ENCODE data around the gene ROGDI.

Gene ROGDI

DNA sequence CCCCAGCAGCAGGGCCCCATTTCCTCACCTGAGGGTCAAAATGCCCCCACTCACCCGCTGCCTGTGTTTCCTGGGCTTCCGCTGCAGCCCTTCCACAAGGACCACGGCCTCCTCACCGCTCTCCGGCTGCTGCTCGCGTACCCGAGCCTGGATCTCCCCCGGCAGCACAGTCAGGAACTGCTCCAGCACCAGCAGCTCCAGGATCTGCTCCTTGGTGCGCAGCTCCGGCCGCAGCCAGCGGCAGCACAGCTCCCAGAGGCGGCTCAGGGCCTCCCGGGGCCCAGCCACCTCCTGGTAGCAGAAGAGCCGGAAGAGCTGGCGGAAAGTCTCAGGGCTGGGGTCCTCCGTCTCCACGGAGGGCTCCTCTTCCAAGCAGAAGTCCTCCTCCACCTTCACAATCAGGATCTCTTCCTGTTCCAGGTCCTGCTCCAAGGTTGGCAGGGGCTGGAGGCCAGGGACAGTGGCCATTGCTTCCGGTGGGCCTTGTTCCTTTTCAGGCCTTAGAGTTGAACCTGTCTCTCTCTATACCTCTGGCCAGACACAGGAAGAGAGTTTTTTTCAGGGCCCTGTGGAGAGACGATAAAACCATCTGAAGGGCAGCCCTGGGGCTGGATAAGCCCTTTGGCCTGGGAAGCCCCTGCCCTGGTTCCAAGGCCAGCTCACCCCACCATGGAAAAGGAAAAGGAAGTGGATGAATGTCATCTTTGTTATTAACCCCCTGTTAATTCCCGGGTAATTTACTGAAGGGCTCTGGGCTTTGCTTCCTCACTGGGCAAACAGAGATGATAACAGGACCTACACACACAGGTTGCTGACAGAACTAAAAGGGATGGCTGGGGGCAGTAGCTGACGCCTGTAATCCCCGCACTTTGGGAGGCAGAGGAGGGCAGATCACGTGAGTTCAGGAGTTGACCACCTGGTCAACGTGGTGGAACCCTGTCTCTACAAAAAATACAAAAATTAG is 36.6 kb downstream of the ROGDI start:
- no peak for DNase-seq

DNA sequence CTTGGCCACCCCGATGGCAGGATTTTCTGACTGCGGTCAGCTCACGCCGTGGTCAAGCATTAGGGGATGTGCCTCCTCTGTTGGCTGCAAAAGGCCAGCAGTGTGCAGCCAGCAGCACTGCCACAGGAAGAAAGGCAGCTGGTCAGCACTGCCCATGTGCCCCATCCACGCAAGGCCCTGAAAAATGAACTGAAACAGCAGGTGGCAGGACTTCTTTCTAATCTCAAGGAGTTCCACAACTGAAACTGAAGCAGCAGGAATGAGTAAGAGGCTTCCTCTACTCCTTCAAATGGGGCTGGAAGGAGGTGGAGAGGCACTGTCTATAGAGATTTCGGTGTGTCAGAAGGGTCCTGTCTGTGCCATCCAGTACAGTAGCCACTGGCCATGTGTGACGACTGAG is 38.6 kb downstream of the ROGDI start:
- no peak for DNase-seq

DNA sequence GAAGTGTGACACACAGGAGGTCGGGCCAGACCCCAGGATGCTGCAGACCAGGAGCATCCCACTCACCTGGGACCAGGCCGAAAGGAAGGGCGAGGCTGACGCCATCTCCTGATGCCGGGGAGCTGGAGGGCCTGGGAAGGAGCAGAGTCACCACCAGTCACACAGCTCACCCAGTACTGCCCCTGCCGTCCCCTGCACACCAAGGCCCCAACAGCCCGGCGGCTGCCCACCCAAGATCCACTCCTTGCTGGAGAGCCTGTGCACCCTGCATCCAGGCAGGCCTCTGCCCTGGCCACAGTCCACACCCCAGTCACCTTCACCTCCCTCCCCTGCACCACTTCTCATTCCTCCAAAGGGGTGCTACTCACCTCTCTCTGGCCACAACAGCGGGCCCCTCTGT is 40.2 kb downstream of the ROGDI start:
- DNase-seq = no peak

DNA sequence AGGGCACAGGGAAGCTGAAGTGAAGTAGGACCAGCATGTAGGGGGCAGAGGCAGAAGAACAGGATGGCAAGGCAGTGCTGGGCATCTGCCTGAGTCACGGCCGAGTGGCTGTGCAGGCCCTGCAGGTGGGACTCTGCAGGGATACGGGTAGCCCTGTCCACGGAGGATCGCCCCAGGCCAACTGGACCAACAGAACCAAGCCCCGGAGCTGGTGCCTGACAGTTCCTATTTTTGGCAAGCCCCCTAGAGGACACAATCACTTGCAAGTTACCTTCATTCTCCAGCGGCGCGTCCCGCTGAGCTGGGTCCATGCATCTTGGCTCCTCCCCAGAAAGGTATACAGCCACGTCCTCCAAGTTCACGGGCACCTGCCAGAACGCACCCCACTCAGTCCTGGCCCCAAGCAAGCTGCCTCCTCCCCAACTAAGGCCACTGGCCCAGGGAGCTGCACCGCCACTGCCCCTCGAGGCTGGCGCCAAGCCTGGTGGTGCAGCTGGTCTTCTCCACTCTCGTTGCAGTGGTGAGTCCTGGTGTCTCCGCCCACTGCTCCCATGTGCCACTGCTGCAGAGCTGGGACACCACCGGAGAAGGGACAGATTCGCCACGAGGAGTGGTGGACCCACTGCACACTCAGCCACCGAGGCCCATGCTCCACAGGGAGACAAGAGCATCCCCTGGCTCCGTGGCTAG is 42.1 kb downstream of the ROGDI start:
- no peak for DNase-seq

DNA sequence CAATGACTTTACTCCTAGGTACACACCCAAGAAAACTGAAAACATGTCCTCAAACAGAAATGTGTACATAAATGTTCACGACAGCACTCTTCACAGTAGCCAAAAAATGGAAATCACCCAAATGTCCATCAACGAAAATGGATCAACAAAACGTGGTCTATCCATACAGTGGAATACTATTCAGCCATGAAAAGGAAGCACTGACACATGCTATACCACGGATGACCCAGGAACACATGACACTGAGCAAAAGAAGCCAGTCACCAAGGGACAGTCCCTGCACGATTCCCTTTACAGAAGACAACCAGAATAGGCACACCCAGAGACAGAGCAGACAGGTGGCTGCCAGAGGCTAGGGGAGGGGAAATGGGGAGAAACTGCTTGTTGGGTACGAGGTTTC is 46.7 kb downstream of the ROGDI start:
- no peak for DNase-seq

DNA sequence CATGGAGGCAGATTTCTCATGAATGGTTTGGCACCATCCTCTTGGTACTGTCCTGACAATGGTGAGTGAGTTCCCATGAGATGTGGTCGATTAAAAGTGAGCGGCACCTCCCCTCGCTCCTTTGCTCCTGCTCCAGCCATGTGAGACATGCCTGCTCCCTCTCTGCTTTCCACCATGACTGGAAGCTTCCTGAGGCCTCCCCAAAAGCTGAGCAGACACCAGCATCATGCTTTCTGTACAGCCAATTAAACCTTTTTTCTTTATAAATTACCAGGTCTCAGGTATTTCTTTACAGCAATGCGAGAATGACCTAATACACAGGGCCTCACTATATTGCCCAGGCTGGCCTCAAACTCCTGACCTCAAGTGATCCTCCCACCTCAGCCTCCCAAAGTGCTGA is 47.6 kb downstream of the ROGDI start:
- DNase-seq = no peak

DNA sequence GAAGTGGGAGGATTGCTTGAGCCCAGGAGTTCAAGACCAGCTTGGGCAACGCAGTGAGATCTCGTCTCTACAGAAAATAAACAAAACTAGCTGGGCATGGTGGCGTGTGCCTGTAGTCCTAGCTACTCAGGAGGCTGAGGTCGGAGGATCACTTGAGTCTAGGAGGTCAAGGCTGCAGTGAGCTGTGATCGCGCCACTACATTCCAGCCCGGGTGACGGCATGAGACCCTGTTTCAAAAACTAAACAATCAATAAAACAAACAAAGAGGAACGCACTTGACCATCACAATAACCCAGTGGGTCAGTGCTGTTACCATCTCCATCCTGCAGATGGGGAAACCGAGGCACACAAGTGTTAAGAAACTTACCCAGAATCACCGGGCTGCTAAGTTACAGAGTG is 49.2 kb downstream of the ROGDI start:
- no peak for DNase-seq

DNA sequence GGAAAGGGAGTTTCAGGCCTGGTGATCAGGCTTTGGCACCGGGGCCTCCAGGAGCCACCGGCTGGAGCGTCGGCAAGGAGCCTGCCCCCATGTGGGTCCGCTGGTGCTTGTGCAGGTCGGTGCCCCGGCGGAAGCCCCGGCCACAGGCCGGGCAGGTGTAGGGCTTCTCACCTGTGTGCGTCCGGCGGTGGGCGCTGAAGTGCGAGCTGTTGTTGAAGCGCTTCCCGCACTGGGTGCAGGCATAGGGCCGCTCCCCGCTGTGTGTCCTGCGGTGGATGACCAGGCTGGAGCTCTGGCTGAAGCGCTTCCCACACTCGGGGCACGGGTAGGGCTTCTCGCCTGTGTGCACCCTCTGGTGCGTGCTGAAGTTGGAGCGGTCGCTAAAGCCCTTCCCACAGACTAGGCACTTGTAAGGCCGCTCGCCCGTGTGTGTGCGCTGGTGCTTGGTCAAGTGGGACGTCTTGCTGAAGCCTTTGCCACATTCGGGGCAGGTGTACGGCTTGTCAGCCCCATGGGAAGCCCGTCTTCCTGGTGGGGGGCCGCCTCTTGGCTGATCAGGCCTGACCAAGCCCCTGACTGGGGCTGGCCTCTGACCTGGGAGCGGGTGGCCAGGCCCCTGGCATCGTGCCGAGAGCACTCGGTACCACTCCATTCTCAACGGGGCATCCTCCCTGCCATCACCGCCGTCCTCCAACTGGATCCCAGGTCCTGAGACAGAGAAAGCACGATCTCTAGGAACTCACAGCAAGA is 49.9 kb downstream of the ROGDI start:
- no peak for DNase-seq

DNA sequence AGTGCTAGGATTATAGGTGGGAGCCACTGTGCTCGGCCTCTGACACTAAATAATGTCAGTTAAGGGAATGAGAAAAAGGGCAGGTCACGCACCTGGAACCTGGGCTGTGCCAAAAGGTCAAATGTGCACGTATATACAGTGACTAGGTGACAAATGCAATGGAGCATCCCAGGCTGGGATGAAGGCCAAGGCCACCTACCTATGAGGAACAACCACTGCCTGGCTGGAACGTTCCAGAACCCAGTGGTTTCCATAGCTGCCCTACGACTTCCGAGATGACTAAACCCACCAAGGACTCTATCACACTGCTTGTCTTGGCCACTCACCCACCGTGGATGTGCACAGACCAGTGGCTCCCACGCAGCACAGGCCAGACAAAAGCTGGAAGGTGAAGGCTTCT is 51.5 kb downstream of the ROGDI start:
- no peak for DNase-seq

DNA sequence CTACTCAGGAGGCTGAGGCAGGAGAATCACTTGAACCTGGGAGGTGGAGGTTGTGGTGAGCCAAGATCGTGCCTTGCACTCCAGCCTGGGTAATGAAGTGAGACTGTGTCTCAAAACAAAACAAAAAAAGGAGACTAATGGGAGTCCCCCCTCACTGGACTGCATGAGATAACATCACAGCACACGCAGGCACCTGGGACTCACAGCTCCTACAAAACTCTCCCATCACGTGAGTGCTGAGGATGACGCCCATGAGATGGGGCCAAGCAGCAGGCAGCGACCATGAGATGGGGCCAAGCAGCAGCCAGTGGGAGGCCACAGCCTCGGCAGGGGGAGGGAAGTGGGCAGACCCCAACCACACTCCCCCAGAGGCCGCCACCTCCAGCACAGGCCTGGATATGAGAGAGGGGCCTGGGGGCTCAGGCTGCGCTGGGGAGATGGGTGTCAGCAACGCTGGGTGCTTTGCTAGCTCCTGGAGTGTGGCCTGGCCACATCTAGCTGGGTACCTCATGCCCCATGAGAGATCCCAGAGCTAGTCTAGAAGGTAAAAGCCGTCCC is 52.7 kb downstream of the ROGDI start:
- no peak for DNase-seq

DNA sequence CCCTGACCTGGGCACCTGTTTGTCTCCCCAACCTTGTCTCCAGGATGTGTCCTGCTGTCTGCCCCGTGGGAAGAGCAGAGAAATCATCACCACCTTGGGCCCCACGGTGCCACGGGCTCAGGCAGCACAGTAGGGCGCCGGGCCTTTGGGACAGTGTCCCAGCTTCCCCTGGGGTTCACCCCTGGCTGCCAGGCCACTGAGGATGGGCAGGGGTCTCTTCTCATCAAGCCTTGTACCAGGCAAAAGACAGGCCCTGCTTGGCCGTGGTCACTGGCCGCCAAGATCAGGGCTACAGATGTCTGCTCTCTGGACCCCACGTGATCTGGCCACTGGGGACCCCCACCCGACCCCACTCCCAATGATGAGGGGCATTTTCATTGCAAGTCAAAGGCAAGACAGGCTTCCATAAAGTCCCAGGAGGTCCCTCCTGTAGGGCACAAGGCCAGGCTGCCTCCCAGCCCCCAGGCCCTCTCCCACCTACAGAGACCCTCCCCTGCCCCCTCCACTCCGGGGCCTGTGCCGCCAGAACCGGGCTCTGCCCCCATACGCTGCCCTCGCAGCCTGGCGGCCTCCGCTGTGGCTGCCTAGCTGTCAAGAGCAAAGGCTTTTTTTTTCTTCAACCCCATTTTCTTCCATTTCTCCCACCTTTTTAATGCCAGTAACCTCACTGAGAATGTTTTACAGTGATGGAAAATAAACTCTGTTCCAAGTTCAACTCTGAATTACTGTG is 53.6 kb downstream of the ROGDI start:
- DNase-seq = no peak

DNA sequence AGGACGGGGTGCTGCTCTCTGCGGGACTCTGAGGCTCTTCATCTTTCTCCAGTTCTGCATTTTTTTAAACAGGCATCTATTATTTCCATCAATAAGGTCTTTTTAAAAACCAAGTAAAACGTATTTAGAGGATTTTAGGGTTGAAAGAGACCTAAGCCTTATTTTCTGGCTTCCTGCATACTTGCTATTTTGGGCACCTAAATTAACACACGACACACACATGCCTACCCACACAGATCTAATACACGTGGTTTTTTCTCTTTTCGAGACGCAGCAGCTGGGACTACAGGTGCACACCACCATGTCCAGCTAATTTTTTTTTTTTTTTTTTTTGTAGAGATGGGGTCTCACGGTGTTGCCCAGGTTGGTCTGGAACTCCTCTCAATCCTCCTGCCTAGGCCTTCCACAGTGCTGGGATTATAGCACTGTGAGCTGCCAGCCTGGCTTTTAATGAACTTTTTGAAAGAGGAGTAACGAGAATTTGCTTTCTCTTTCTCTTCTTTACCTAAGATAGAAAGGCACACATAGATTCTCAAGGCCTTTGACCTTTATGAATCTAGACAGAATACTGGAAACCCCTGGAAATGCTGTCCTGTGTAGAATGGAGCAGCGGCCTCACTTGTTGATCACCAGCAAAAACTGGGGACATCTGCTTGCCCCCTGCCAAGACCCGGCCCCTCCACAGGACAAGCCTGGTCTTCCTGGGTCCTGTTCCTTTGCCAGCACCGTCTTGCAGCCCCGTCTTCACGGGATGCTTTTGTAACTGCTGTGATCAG is 54.3 kb downstream of the ROGDI start:
- no peak for DNase-seq

DNA sequence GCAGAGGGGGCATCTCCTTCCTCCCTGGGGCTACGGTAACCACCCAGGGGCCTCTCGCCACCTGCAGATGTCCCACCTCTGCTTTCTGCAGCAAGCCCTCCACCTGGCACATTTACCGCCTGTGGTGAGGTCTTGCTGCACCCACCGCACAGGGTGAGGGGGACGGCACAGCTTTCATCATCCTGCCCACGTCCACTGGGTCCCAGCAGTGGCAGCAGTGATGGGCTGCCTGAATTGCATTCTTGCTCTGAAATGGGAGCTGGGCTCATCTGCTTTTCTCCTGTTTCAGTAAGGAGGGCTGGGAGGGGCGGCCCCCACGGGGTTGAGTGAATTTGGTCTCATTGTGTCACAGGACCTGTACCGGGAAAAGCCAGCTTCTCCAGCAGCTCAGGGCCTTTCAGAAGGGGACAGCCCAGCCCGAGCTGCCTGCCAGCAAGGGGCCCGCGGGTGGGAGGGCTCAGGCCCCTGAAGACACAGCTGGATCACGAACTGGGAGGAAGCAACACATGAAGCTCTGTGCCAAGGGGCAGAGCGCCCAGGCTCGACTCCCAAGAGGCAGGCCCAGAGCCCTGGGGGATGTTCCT is 55.4 kb downstream of the ROGDI start:
- DNase-seq = no peak

Measured in cortex of kidney (tissue), 1 donor.